SIG-M5 (cell line): ENCODE data around the gene ZNF638.

Source experiments
- DNase-seq: peaks from one replicate; lab custom pipeline; 2025; lab: John Stamatoyannopoulos, UW

The ZNF638 gene

DNA sequence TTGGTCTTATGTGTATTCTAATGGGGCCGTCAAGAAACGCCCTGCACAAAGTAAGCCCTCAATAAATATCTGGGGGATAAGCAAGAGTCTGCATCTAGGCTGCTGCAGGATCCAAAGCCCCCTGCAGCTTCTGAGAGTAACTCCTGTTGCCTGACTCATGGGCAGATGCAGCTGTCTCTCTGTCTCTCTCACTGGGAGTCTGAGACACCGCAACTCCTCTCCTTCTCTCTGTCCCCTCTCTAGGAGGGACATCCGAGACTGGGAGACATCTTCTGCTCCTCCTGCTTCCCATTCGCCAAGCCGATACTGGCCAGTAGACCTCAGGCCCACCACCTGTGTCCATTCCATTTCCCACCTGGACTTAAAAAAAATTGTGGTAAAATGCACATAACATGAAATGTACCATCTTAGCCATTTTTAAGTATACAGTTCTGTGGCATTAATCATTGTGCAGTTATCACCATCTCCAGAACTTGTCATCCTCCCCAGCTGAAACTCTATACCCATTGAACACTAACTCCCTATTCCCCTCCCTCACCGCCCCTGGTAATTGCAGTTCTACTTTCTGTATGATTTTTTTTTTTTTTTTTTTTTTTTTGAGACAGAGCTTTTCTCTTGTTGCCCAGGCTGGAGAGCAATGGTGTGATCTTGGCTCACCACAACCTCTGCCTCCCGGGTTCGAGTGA, 141.9 kb downstream of the ZNF638 start:
- no peak for DNase-seq

DNA sequence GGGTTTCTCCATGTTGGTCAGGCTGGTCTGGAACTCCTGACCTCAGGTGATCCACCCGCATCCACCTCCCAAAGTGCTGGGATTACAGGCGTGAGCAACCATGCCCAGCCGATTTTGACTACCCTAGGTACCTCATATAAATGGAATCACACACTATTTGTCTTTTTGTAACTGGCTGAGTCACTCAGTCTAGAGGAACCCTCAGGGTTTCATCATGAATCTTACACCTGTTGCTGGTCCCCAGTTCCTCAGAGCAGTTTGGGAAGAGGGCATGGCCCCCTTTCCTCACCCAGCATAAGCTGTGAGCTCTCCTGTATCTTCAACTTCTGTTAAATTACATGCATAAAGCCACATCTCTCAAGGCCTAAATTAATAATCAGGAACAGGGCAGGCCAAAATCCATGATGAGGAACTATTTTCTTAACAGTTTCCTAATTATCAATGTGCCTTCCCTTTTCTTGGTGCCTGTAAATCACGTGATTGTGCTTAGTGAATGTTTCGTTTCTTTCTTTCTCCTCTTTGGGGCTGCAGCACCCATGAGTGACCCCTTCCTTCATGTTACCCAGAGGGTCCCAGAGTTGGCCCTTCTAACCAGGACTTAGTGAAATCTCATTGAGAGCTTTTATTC, 142.6 kb downstream of the ZNF638 start:
- no peak for DNase-seq

DNA sequence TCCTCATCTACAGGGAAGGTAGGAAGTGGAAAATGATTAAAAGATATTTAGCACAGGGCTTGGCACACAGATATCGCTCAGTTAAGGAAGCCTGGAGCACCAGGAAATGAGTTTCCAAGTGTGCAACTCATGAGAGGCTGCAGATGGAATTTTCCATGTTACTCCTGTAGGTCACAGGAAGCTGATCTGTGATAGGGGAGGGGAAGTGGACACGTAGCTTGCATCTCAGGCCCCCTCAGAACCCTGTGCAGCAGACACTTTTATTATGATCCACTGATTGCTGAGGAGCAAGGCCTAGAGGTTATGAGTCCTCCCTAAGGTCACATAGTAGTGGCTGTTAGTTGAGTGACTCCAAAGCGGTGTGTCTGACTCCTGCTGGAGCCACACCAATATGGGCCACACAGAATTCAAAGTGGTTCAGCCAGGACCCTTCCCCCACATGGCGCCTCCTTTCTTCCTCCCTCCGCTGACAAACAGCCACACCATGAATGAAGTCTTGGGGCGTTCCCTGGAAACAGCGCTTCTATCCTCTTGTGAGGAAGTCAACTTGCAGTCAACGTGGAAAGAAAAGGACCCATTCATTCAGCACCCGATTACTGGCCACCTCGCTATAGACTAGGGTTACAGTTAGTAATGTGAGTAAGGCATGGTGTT, 143.3 kb downstream of the ZNF638 start:
- no peak for DNase-seq

DNA sequence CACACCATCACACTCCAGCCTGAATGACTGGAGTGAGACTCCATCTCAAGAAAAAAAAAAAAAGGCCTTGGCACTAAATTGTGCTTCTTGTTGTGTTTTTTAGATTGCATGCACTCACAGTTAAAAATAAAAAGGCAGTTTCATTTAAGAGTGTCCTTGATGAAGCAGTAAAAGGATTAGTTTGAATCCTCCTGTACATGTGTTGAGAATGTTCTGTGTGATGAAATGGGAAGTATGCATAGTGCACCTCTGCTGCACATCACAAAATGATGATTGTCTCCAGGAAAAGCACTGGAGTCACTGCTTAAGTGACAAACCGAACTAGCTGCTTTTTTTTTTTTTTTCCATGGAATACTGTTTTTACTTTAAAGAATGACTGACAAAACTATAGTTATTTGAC, 144.9 kb downstream of the ZNF638 start:
- DNase-seq: no peak

DNA sequence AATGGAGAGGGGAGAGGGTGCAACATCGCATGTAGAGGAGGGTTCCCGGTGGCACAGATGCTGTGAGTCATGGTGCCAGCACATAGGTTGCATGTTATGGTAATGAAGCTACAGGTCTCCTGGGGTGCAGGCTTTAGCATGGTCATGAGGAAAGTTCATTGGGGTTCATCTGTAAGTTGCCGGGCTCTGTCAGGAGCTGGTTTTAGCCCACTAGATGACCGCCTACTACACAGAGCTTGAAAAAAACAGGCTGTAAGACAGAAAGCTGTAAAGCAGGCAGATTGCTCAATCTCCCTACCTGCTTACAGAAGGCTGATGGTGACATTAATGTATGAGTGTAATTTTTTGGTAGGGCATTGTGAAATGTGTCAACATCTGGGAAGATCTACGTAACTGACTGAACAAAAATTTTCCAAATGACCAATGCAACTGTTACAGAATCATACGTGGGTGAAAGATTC, 145.7 kb downstream of the ZNF638 start:
- DNase-seq: no peak

DNA sequence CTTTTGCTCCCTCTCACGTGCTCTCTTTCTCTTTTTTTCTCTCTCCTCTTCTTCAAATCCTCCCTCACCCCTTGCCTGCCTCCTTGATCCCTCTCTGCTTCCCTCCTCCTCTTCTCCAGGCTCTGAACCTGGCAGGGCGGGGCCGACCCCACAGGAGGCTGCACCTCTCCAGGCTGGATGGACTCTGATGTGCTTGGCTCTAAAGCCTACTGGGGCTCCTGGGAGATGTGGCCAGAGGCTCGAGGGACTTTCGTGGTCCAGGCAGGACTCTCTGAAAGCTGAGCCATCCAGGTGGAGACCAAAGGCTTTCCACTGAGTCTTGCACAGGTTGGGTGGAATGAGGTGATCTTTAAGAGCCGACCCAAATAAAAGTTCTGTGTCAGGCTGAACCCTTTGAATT, 147.2 kb downstream of the ZNF638 start:
- DNase-seq: no peak

DNA sequence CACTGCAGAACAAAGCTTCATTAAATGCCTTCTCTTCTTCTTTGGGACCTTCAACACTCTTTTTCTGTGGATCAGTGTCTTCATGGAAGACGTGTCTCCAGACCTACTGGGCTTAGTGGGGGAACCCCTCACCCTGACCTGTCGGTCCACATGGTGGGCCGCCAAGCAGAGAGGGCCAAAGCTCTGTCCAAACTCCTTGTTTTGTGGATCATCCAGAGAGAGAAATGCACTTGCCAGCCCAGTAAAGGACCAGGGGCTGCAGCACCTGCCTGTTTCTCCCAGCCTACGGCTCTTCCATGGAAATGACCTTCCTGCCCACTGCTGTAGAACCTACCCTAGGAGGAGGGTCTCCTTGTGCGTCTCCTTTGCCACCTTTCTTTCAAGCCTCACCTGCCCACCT, 147.7 kb downstream of the ZNF638 start:
- DNase-seq: no peak

DNA sequence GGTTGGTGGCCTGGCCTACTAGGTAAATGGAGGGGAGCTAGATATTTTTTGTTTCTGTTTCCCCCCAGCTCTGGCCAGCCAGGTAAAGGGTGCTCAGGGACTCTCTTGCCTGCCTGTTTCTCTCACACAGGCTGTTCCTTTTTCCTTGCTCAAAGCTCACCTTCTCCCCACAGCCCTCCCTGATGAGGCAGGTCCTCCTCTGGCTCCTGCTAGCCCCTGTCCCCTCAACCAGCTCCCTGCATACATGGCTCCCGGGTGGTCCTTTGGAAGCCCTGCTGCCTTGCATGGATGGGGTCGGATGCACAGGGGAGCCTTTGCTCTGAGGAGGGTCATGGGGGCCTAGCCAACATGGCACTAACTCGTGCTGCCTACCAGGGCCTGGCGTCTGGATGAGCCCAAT, 149.5 kb downstream of the ZNF638 start:
- no peak for DNase-seq

DNA sequence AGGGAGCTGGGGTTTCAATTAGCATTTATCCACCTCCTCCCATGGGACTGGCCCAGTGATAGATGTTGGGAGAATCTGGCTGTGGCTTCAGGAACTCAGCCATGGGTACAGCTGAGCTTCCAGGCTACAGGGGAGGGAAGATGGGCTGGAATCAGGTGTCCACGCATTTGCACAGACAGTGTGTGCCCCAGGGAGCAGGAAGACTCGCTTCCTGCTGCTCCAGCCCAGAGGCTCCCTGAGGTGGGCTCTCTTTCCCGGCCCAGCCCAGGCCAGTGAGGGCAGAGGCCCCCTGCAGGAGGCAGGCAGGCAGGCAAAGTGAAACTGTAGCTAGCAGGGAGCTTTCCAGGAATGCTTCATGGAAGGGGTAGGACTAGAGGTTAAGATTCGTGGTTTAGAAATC, 150.5 kb downstream of the ZNF638 start:
- DNase-seq: no peak

DNA sequence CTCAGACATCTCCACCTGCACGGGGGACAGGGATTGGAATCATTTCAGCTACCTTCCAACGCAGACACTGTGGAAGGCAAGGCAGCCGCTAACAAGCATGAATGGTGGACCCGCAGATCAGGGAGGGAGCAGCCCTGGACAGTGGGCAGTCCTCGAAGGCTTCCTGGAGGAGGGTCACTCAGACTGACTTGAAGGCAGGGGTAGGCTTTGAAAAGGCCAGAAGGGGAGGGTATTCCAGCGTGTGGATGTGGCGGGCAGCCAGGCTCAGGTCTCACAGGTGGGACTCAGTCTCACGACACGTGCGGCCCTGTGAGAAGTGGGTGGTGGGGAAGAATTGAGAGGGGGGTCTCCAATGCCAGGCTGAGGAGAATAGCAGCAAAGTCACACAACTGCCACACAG, 151.7 kb downstream of the ZNF638 start:
- DNase-seq: no peak

DNA sequence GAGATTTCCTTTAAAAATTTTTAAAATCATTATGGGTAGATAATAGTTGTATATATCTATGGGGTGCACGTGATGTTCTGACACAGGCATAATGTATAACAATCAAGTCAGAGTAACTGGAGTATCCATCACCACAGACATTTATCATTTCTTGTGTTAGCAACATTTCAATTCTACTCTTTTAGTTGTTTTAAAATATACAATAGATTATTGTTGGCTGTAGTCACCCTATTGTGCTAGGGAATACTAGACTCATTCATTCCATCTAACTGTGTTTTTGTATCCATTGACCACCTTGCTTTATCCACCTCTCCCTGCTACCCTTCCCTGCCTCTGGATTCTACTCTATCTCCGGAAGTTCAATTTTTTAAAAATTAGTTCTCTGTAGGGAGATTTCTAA, 152.8 kb downstream of the ZNF638 start:
- DNase-seq: no peak
